Endothelial cell of umbilical vein (primary cell): Measurements from ENCODE around the gene CNTN1. TPM values are rescaled to one million over a fixed set of nuclear protein-coding genes. Genes with fewer than 3 reads are reported as not detected.

Source experiments
- BruUV-seq: library from RNA; stranded (reverse); fragments of 400-500 nt; replicated peaks from 2 replicates; lab custom pipeline; 2021; lab: Mats Ljungman, UMichigan
- CTCF ChIA-PET: fragments of 300-600, 350-600 bp; sonication (Branson Sonifier 250); formaldehyde crosslinking; loops from one replicate; lab custom pipeline; 2021; ENCODE audit warnings: antibody characterized with exemption, inconsistent platforms; lab: Charles Lee
- POLR2A ChIA-PET: fragments of 300-600, 350-600 bp; sonication (Branson Sonifier 250); formaldehyde crosslinking; loops from one replicate; lab custom pipeline; 2021; ENCODE audit warnings: antibody characterized with exemption, inconsistent platforms; lab: Charles Lee
- DNase-seq: peaks from one replicate; pipeline ENCODE4 v3.0.0-alpha.2; 2011; ENCODE audit warnings: low read depth, low spot score
- FAIRE-seq: peaks from 2 replicates; lab custom pipeline; 2011; peaks lifted over from hg19 to GRCh38; lab: Jason Lieb, UNC
- H2AFZ ChIP-seq: 2 replicates; pipeline ENCODE4 v1.6.0; 2012; ENCODE audit warnings: low read depth, low read length, control low read depth, inconsistent platforms
- H3K27ac ChIP-seq: 2 replicates; pipeline ENCODE4 v1.5.1; 2011; ENCODE audit warnings: low read depth, mild to moderate bottlenecking, control low read depth, low read length, moderate library complexity; ENCODE audit not compliant: insufficient read depth
- H3K27me3 ChIP-seq, 2 experiments: 2 replicates each; pipeline versions ENCODE4 v1.6.0 to v1.6.1; 2011; ENCODE audit warnings: low read length in 2 of 2, mixed read lengths in 1 of 2; ENCODE audit not compliant: control insufficient read depth in 2 of 2, insufficient read depth in 2 of 2
- H3K36me3 ChIP-seq, 2 experiments: 2 replicates in 1 of 2; 3 replicates in 1 of 2; pipeline ENCODE4 v1.5.1; 2011; ENCODE audit warnings: low read length in 2 of 2, mild to moderate bottlenecking in 1 of 2, moderate library complexity in 1 of 2; ENCODE audit not compliant: control insufficient read depth in 2 of 2, insufficient read depth in 2 of 2; ENCODE audit errors: extremely low read depth in 1 of 2
- H3K4me1 ChIP-seq: 3 replicates; pipeline ENCODE4 v1.5.1; 2011; ENCODE audit warnings: mild to moderate bottlenecking, low read length; ENCODE audit not compliant: control insufficient read depth, insufficient read depth; ENCODE audit errors: extremely low read depth
- H3K4me2 ChIP-seq: 2 replicates; pipeline ENCODE4 v1.6.1; 2011; ENCODE audit warnings: low read length, control low read depth, mixed read lengths; ENCODE audit not compliant: insufficient read depth
- H3K4me3 ChIP-seq, 3 experiments: fragments of 200-600 bp in 1 of 3; sonication (generic), shearing (Covaris generic) in 1 of 3; replicated peaks in 1 of 3; 2 replicates each; pipeline ENCODE4 v1.5.1; 2011 to 2016; ENCODE audit warnings: control low read depth in 3 of 3, low read length in 3 of 3, mild to moderate bottlenecking in 2 of 3, inconsistent platforms in 1 of 3, low read depth in 1 of 3, moderate library complexity in 1 of 3; ENCODE audit not compliant: insufficient read depth in 1 of 3
- H3K79me2 ChIP-seq: 2 replicates; pipeline ENCODE4 v1.6.0; 2012; ENCODE audit warnings: low read length, inconsistent platforms; ENCODE audit not compliant: control insufficient read depth, insufficient read depth
- H3K9ac ChIP-seq: replicated peaks from 2 replicates; pipeline ENCODE3; 2011; ENCODE audit warnings: low read length, control low read depth; ENCODE audit not compliant: insufficient read depth; ENCODE audit errors: extremely low read depth
- H3K9me1 ChIP-seq: replicated peaks from 3 replicates; pipeline ENCODE4 v1.6.0; 2011; ENCODE audit warnings: mild to moderate bottlenecking, low read length; ENCODE audit not compliant: control insufficient read depth, insufficient read depth; ENCODE audit errors: extremely low read depth
- H3K9me3 ChIP-seq: replicated peaks from 2 replicates; pipeline ENCODE4 v1.5.1; 2012; ENCODE audit warnings: low read length, inconsistent platforms; ENCODE audit not compliant: control insufficient read depth, insufficient read depth
- H4K20me1 ChIP-seq: replicated peaks from 2 replicates; pipeline ENCODE3; 2011; ENCODE audit warnings: mild to moderate bottlenecking, low read length; ENCODE audit not compliant: control insufficient read depth, insufficient read depth; ENCODE audit errors: extremely low read depth
- CTCF ChIP-seq, 2 donors: IDR thresholded peaks; 1 replicate in 1 of 2; 2 replicates in 1 of 2; pipeline ENCODE4 v1.5.1; 2011; ENCODE audit warnings: low read length in 2 of 2, mild to moderate bottlenecking in 2 of 2, moderate library complexity in 2 of 2, control low read depth in 1 of 2, inconsistent platforms in 1 of 2, low read depth in 1 of 2; ENCODE audit not compliant: insufficient read depth in 1 of 2; ENCODE audit errors: extremely low read depth in 1 of 2
- EZH2 ChIP-seq: IDR thresholded peaks from 2 replicates; pipeline ENCODE4 v1.6.1; 2012; ENCODE audit warnings: borderline replicate concordance, low read depth, mild to moderate bottlenecking, moderate library complexity, low read length, inconsistent platforms; ENCODE audit not compliant: severe bottlenecking
- FOS ChIP-seq: IDR thresholded peaks from 2 replicates; pipeline ENCODE4 v1.6.1; 2011; ENCODE audit warnings: mild to moderate bottlenecking, low read length, moderate library complexity, borderline replicate concordance; ENCODE audit not compliant: insufficient read depth
- GATA2 ChIP-seq: IDR thresholded peaks from 2 replicates; pipeline ENCODE4 v1.7.0; 2011; ENCODE audit warnings: low read depth, mild to moderate bottlenecking, moderate library complexity, mixed read lengths, low read length; ENCODE audit not compliant: insufficient read length, insufficient read depth
- JUN ChIP-seq: IDR thresholded peaks from 2 replicates; pipeline ENCODE4 v1.6.1; 2011; ENCODE audit warnings: borderline replicate concordance, low read depth; ENCODE audit not compliant: insufficient read length, insufficient read depth
- MYC ChIP-seq: IDR thresholded peaks from one replicate; pipeline ENCODE4 v1.6.1; 2011; ENCODE audit warnings: mild to moderate bottlenecking, low read depth, low read length
- POLR2A ChIP-seq: IDR thresholded peaks from 2 replicates; pipeline ENCODE4 v1.6.1; 2012; ENCODE audit warnings: low read depth, mild to moderate bottlenecking, control low read depth, low read length
- POLR2AphosphoS5 ChIP-seq: IDR thresholded peaks from 2 replicates; pipeline ENCODE4 v1.6.1; 2012; ENCODE audit warnings: low read depth, mild to moderate bottlenecking, control low read depth, low read length, moderate library complexity; ENCODE audit not compliant: insufficient read depth
- dilution Hi-C: fragments of 300-500 bp; cut with MboI; formaldehyde crosslinking; loops from one replicate; pipeline ENCODE4 v1.15.0; 2019; ENCODE audit warnings: low sequenced_read_pairs; ENCODE audit not compliant: extremely low pct_ligation_motif_present
- intact Hi-C: fragments of 100-400 bp; cut with micrococcal nuclease; formaldehyde crosslinking; loops from one replicate; pipeline ENCODE4 v1.10.0; 2022
- polyA plus RNA-seq, 4 experiments: library from polyadenylated mRNA; depleted of rRNA in 3 of 4; stranded (reverse) in 3 of 4; unstranded in 1 of 4; fragments of >200 nt; gene quantifications; 2 replicates each; pipeline versions ENCODE4 v1.2.1 to v1.2.3, GENCODE V29; 2011 to 2012; ENCODE audit warnings: missing spikeins in 1 of 4
- total RNA-seq: library from RNA; stranded (reverse); gene quantifications from 2 replicates; pipeline ENCODE4 v1.2.3, GENCODE V29; 2021
- TF ChIP-seq, protein P1 (sequence below): IDR thresholded peaks from 2 replicates; pipeline ENCODE4 v1.6.1; 2011; ENCODE audit not compliant: insufficient read depth, insufficient read length

The CNTN1 gene
- total and polyA plus RNA-seq, 2 donors (not counting 3 experiments of a cell fraction or from before 2014, with no cell fraction given) = 0.07 TPM; not detected in 1

GRCh38 chr12:40834321-40834720 is 142.1 kb downstream of the CNTN1 start:
- dilution Hi-C loops = no loop called here
- H2AFZ ChIP-seq = no peak overlapping the region
- BruUV-seq = no TSS peak
- no peak for FAIRE-seq
- H3K27me3 ChIP-seq = no peaks in the 10 kb centered on the region
- ChIA-PET CTCF (no interaction called here), POLR2A (no interaction called here)
- no peak overlapping the region for H3K4me2 ChIP-seq
- no peak for DNase-seq
- no peaks in the 10 kb centered on the region for H3K9me1 ChIP-seq
- no peak overlapping the region for H3K27ac ChIP-seq
- no peaks in the 10 kb centered on the region for H3K36me3 ChIP-seq
- no peak for TF ChIP-seq MYC
- no peak for TF ChIP-seq EZH2
- TF ChIP-seq CTCF (IDR thresholded peaks at IDR 0.05; ENCODE audit: extremely low read depth in 1 of 2, insufficient read depth in 1 of 2, low read depth in 1 of 2, low read length in 2 of 2) = no peak
- TF ChIP-seq JUN = no peak
- TF ChIP-seq POLR2AphosphoS5 = no peak
- TF ChIP-seq GATA2 = no peak
- TF ChIP-seq, protein P1, sequence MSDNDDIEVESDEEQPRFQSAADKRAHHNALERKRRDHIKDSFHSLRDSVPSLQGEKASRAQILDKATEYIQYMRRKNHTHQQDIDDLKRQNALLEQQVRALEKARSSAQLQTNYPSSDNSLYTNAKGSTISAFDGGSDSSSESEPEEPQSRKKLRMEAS = no peak
- TF ChIP-seq FOS = no peak
- TF ChIP-seq POLR2A = no peak
- H3K4me3 ChIP-seq = no peak overlapping the region
- no peaks in the 10 kb centered on the region for H3K79me2 ChIP-seq
- H3K9ac ChIP-seq = no peak overlapping the region
- H3K4me1 ChIP-seq = no peaks in the 10 kb centered on the region
- H4K20me1 ChIP-seq = no peaks in the 10 kb centered on the region
- H3K9me3 ChIP-seq = no peaks in the 10 kb centered on the region
- intact Hi-C loops = no loop called here
